Vagina (tissue), 2 donors: Measurements from ENCODE around the gene GRIA1.

ENCODE experiments used
- CTCF ChIP-seq, 3 experiments: fragments of 450-650 bp in 2 of 3; fragments of 200-600 bp in 1 of 3; sonication (generic) in 1 of 3; IDR thresholded peaks; one replicate each; pipeline ENCODE4 v1.5.1; 2017 to 2019; ENCODE audit warnings: antibody characterized with exemption in 3 of 3, mild to moderate bottlenecking in 2 of 3, moderate library complexity in 2 of 3
- POLR2A ChIP-seq, 2 donors: fragments of 450-650 bp; IDR thresholded peaks; one replicate each; pipeline ENCODE4 v1.6.1; 2017; ENCODE audit warnings: antibody characterized with exemption in 2 of 2, mild to moderate bottlenecking in 2 of 2, moderate library complexity in 2 of 2
- POLR2AphosphoS5 ChIP-seq, 2 donors: sonication (generic); formaldehyde crosslinking; IDR thresholded peaks; one replicate each; pipeline ENCODE4 v1.9.0; 2017; ENCODE audit warnings: antibody characterized with exemption in 2 of 2, mild to moderate bottlenecking in 2 of 2, low read depth in 1 of 2; ENCODE audit not compliant: insufficient read depth in 1 of 2

GRCh38 chr5:153610811-153611210 lies 120.3 kb downstream of the GRIA1 start:
- no peak for TF ChIP-seq CTCF (IDR thresholded peaks at IDR 0.05)
- TF ChIP-seq POLR2AphosphoS5 (IDR thresholded peaks at IDR 0.05; ENCODE audit: insufficient read depth in 1 of 2, low read depth in 1 of 2): no peak
- no peak for TF ChIP-seq POLR2A (IDR thresholded peaks at IDR 0.05)
